HL-60 (cell line): Measurements from ENCODE around the gene ZMIZ1.

Source experiments
- CTCF ChIP-seq: IDR thresholded peaks from one replicate; pipeline ENCODE4 v1.5.1; 2011; ENCODE audit warnings: low read length, control low read depth, inconsistent platforms; ENCODE audit not compliant: insufficient read depth
- GABPA ChIP-seq: IDR thresholded peaks from 2 replicates; pipeline ENCODE4 v1.6.1; 2012; ENCODE audit warnings: low read depth
- POLR2AphosphoS5 ChIP-seq: IDR thresholded peaks from 2 replicates; pipeline ENCODE4 v1.6.1; 2012; ENCODE audit warnings: low read depth

- TF ChIP-seq CTCF = no peak
- no peak for TF ChIP-seq GABPA
- TF ChIP-seq POLR2AphosphoS5 = no peak
These were observed 195.2 kb downstream of the ZMIZ1 start for GRCh38 chr10:79263939-79264338.
